Neural cell (in vitro differentiated cells): ENCODE measurements around the gene SEC24D. TPM values are rescaled to one million over a fixed set of nuclear protein-coding genes. Genes with fewer than 3 reads are reported as not detected.

Experiments used
- H2AFZ ChIP-seq: fragments of 200-600, 300-800 bp; sonication (generic), shearing (Covaris generic); 2 replicates; pipeline ENCODE4 v1.6.0; 2014; ENCODE audit warnings: low read depth, mild to moderate bottlenecking, antibody characterized with exemption, low read length, moderate library complexity
- H3F3A ChIP-seq: fragments of 200-600 bp; shearing (Covaris generic); 2 replicates; pipeline ENCODE4 v1.6.1; 2016; ENCODE audit warnings: mild to moderate bottlenecking, moderate library complexity, mixed read lengths, antibody characterized with exemption, low read length; ENCODE audit not compliant: insufficient read depth, poor library complexity, severe bottlenecking
- H3K27ac ChIP-seq: fragments of 200-600, 300-800 bp; sonication (generic), shearing (Covaris generic); 2 replicates; pipeline ENCODE4 v1.5.1; 2014; ENCODE audit warnings: mild to moderate bottlenecking, low read length, moderate library complexity
- H3K27me3 ChIP-seq: fragments of 300-800, 200-600 bp; sonication (generic), shearing (Covaris generic); 2 replicates; pipeline ENCODE4 v1.6.0; 2014; ENCODE audit warnings: mild to moderate bottlenecking, low read depth, low read length, moderate library complexity; ENCODE audit not compliant: insufficient read depth
- H3K36me3 ChIP-seq: fragments of 300-800, 200-600 bp; sonication (generic), shearing (Covaris generic); 2 replicates; pipeline ENCODE4 v1.5.1; 2014; ENCODE audit warnings: mild to moderate bottlenecking, antibody characterized with exemption, low read length, moderate library complexity; ENCODE audit not compliant: insufficient read depth
- H3K4me2 ChIP-seq: fragments of 300-800, 200-600 bp; sonication (generic), shearing (Covaris generic); 2 replicates; pipeline ENCODE4 v1.6.0; 2014; ENCODE audit warnings: mild to moderate bottlenecking, low read length
- H3K4me3 ChIP-seq: fragments of 300-800, 200-600 bp; sonication (generic), shearing (Covaris generic); 2 replicates; pipeline ENCODE4 v1.5.1; 2014; ENCODE audit warnings: mild to moderate bottlenecking, low read length, moderate library complexity
- H3K79me2 ChIP-seq: fragments of 200-600 bp; shearing (Covaris generic); replicated peaks from 2 replicates; pipeline ENCODE4 v1.6.0; 2014; ENCODE audit warnings: mild to moderate bottlenecking, low read length, moderate library complexity; ENCODE audit not compliant: insufficient read depth
- H3K9ac ChIP-seq: fragments of 300-800, 200-600 bp; sonication (generic), shearing (Covaris generic); 2 replicates; pipeline ENCODE4 v1.6.1; 2016; ENCODE audit warnings: mild to moderate bottlenecking, low read length, mixed read lengths
- H3K9me2 ChIP-seq: fragments of 200-600 bp; shearing (Covaris generic); 2 replicates; pipeline ENCODE4 v1.6.1; 2016; ENCODE audit warnings: mild to moderate bottlenecking, low read length, mixed read lengths; ENCODE audit not compliant: insufficient read depth
- H3K9me3 ChIP-seq: fragments of 200-600, 300-800 bp; sonication (generic), shearing (Covaris generic); 2 replicates; pipeline ENCODE4 v1.6.1; 2016; ENCODE audit warnings: mild to moderate bottlenecking, mixed run types, low read length, moderate library complexity, mixed read lengths
- H4K20me1 ChIP-seq: fragments of 200-600 bp; shearing (Covaris generic); 2 replicates; pipeline ENCODE4 v1.6.1; 2016; ENCODE audit warnings: mild to moderate bottlenecking, mixed run types; ENCODE audit not compliant: insufficient read depth
- EP300 ChIP-seq: fragments of 450-650 bp; conservative IDR thresholded peaks from 2 replicates; pipeline ENCODE4 v1.6.1; 2014; ENCODE audit warnings: antibody characterized with exemption, mild to moderate bottlenecking, moderate library complexity; ENCODE audit not compliant: poor library complexity, severe bottlenecking
- EZH2 ChIP-seq: fragments of 200-600, 300-800 bp; shearing (Covaris generic), sonication (generic); IDR thresholded peaks from 2 replicates; pipeline ENCODE4 v1.6.1; 2014; ENCODE audit warnings: antibody characterized with exemption, low read length, borderline replicate concordance, mild to moderate bottlenecking; ENCODE audit not compliant: insufficient read depth, poor library complexity, severe bottlenecking
- MXI1 ChIP-seq: fragments of 450-650 bp; conservative IDR thresholded peaks from 2 replicates; pipeline ENCODE4 v1.6.1; 2014; ENCODE audit warnings: antibody characterized with exemption, mild to moderate bottlenecking; ENCODE audit not compliant: poor library complexity, severe bottlenecking
- POLR2AphosphoS5 ChIP-seq: IDR thresholded peaks from 2 replicates; pipeline ENCODE4 v1.6.1; 2012
- RAD21 ChIP-seq: fragments of 450-650 bp; conservative IDR thresholded peaks from 2 replicates; pipeline ENCODE4 v1.6.1; 2014; ENCODE audit warnings: antibody characterized with exemption, mild to moderate bottlenecking, moderate library complexity
- SMC3 ChIP-seq: fragments of 450-650 bp; conservative IDR thresholded peaks from 2 replicates; pipeline ENCODE4 v1.6.1; 2014; ENCODE audit warnings: antibody characterized with exemption, mild to moderate bottlenecking, moderate library complexity; ENCODE audit not compliant: poor library complexity
- TAF1 ChIP-seq: IDR thresholded peaks from 2 replicates; pipeline ENCODE4 v1.6.1; 2012; ENCODE audit warnings: low read depth
- polyA plus RNA-seq: library from polyadenylated mRNA; depleted of rRNA; stranded (reverse); fragments of >200 nt; gene quantifications from 2 replicates; pipeline ENCODE4 v1.2.3, GENCODE V29; 2014
- TF ChIP-seq, protein P1 (sequence below): IDR thresholded peaks from 2 replicates; pipeline ENCODE4 v1.6.1; 2012; ENCODE audit warnings: borderline replicate concordance
- TF ChIP-seq, protein P2 (sequence below): fragments of 450-650 bp; IDR thresholded peaks from 2 replicates; pipeline ENCODE4 v1.5.1; 2014; ENCODE audit warnings: antibody characterized with exemption, mild to moderate bottlenecking, moderate library complexity; ENCODE audit not compliant: poor library complexity, severe bottlenecking

Gene SEC24D
- polyA plus RNA-seq, 1 donor from 2014 or later = 7.8 TPM

DNA sequence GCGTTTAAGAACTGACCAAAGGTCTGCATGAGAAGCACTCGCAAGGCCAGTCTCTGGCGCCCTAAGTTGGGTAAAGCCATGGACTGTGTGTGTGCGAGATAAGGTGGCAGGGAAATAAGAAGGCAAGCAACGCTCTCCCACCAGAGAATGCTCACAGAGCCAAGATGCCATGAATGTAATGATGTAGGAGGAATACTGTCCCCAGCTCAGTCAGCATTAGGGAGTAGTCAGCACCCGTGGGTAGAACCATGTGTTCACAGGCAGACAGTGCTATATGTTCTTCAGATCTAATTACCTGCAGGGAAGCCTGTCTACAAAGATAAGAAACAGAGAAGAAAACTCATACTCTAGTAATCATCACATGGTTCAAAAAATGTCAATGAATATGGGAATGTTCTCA lies 68.8 kb downstream of the SEC24D start:
- Histone ChIP-seq H3K4me2 (no peak overlapping the region), H2AFZ (no peak overlapping the region), H3K9me2 (no peaks in the 10 kb centered on the region), H3K79me2 (no peaks in the 10 kb centered on the region), H3K27me3 (no peaks in the 10 kb centered on the region), H4K20me1 (no peaks in the 10 kb centered on the region), H3F3A (no peaks in the 10 kb centered on the region), H3K9ac (no peak overlapping the region), H3K9me3 (no peaks in the 10 kb centered on the region), H3K4me3 (no peak overlapping the region), H3K27ac (no peak overlapping the region), H3K36me3 (no peaks in the 10 kb centered on the region)
- TF ChIP-seq SMC3 (no peak), RAD21 (no peak), POLR2AphosphoS5 (no peak), TAF1 (no peak), EP300 (no peak), EZH2 (no peak), MXI1 (no peak)
- TF ChIP-seq, protein P1, sequence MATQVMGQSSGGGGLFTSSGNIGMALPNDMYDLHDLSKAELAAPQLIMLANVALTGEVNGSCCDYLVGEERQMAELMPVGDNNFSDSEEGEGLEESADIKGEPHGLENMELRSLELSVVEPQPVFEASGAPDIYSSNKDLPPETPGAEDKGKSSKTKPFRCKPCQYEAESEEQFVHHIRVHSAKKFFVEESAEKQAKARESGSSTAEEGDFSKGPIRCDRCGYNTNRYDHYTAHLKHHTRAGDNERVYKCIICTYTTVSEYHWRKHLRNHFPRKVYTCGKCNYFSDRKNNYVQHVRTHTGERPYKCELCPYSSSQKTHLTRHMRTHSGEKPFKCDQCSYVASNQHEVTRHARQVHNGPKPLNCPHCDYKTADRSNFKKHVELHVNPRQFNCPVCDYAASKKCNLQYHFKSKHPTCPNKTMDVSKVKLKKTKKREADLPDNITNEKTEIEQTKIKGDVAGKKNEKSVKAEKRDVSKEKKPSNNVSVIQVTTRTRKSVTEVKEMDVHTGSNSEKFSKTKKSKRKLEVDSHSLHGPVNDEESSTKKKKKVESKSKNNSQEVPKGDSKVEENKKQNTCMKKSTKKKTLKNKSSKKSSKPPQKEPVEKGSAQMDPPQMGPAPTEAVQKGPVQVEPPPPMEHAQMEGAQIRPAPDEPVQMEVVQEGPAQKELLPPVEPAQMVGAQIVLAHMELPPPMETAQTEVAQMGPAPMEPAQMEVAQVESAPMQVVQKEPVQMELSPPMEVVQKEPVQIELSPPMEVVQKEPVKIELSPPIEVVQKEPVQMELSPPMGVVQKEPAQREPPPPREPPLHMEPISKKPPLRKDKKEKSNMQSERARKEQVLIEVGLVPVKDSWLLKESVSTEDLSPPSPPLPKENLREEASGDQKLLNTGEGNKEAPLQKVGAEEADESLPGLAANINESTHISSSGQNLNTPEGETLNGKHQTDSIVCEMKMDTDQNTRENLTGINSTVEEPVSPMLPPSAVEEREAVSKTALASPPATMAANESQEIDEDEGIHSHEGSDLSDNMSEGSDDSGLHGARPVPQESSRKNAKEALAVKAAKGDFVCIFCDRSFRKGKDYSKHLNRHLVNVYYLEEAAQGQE = no peak
- TF ChIP-seq, protein P2, sequence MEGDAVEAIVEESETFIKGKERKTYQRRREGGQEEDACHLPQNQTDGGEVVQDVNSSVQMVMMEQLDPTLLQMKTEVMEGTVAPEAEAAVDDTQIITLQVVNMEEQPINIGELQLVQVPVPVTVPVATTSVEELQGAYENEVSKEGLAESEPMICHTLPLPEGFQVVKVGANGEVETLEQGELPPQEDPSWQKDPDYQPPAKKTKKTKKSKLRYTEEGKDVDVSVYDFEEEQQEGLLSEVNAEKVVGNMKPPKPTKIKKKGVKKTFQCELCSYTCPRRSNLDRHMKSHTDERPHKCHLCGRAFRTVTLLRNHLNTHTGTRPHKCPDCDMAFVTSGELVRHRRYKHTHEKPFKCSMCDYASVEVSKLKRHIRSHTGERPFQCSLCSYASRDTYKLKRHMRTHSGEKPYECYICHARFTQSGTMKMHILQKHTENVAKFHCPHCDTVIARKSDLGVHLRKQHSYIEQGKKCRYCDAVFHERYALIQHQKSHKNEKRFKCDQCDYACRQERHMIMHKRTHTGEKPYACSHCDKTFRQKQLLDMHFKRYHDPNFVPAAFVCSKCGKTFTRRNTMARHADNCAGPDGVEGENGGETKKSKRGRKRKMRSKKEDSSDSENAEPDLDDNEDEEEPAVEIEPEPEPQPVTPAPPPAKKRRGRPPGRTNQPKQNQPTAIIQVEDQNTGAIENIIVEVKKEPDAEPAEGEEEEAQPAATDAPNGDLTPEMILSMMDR = no peak

DNA sequence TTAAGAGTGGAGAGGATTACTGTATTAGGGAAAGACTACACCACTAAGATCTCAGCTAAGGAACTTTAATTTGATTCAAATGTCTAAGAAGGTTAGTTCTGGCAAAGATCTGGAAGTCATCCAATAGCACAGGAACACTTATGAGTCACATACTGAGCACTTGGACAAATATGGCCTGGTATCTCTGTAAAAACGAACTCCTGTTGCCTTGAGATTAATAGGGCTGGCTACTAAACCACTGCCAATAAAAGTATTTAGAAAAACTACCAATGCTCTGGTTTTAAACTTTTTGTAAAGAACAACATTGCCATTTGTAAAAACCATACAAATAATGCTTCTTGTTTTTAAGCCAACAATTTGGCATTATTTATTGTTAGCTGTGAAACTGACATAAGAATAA lies 70.5 kb downstream of the SEC24D start:
- H3K9me2 ChIP-seq = no peaks in the 10 kb centered on the region
- no peak overlapping the region for H2AFZ ChIP-seq
- H3K4me3 ChIP-seq = no peak overlapping the region
- H3K9ac ChIP-seq = no peak overlapping the region
- TF ChIP-seq RAD21 (no peak), MXI1 (no peak), EZH2 (no peak), TAF1 (no peak), SMC3 (no peak), POLR2AphosphoS5 (no peak), EP300 (no peak)
- TF ChIP-seq, protein P2 = no peak
- TF ChIP-seq, protein P1 = no peak
- no peaks in the 10 kb centered on the region for H3K79me2 ChIP-seq
- H3K27ac ChIP-seq = no peak overlapping the region
- no peaks in the 10 kb centered on the region for H3K36me3 ChIP-seq
- H3F3A ChIP-seq = no peaks in the 10 kb centered on the region
- H3K4me2 ChIP-seq = no peak overlapping the region
- H3K27me3 ChIP-seq = no peaks in the 10 kb centered on the region
- no peaks in the 10 kb centered on the region for H4K20me1 ChIP-seq
- H3K9me3 ChIP-seq = no peaks in the 10 kb centered on the region
